DMS153 (cell line): Measurements from ENCODE around the gene HOXA6.
A peak's percentile ranks its signal among the peaks of the same experiment; 100 is the strongest.

ENCODE experiments used
- DNase-seq: peaks from one replicate; lab custom pipeline; 2025; lab: John Stamatoyannopoulos, UW

HOXA6 gene

GRCh38 chr7:27107391-27108381, 39.9 kb downstream of the HOXA6 start:
- no peak for DNase-seq

GRCh38 chr7:27106901-27107240, 40.7 kb downstream of the HOXA6 start:
- DNase-seq: no peak

- DNase-seq: no peak
These were observed 41.2 kb downstream of the HOXA6 start for GRCh38 chr7:27106181-27106900.

GRCh38 chr7:27105301-27106031, 42.1 kb downstream of the HOXA6 start:
- DNase-seq: no peak

GRCh38 chr7:27104341-27105058, 43.1 kb downstream of the HOXA6 start:
- no peak for DNase-seq

GRCh38 chr7:27103489-27104226, 43.9 kb downstream of the HOXA6 start:
- DNase-seq: no peak

GRCh38 chr7:27102581-27103442, 44.8 kb downstream of the HOXA6 start, which contains the start of gene HOXA2:
TSS of gene HOXA2 (minus strand) at chr7:27102683. CDS start at chr7:27102500, 183 bp downstream.
- no peak for DNase-seq

GRCh38 chr7:27101957-27102580, 45.5 kb downstream of the HOXA6 start:
- DNase-seq: no peak

- no peak for DNase-seq
These were observed 46.2 kb downstream of the HOXA6 start for GRCh38 chr7:27101171-27101956.

GRCh38 chr7:27100694-27101170, 46.8 kb downstream of the HOXA6 start:
- DNase-seq: no peak

- DNase-seq: no peak
These were observed 47.9 kb downstream of the HOXA6 start for GRCh38 chr7:27099453-27100370.

GRCh38 chr7:27098578-27099451, 48.8 kb downstream of the HOXA6 start:
- peak; percentile 37 for DNase-seq

- no peak for DNase-seq
These were observed 49.6 kb downstream of the HOXA6 start for GRCh38 chr7:27097686-27098577.

- no peak for DNase-seq
These were observed 50.6 kb downstream of the HOXA6 start for GRCh38 chr7:27096768-27097514.
